Mesothelial cell of epicardium (in vitro differentiated cells): Measurements from ENCODE around the gene LOX. TPM values are rescaled to one million over a fixed set of nuclear protein-coding genes. Genes with fewer than 3 reads are reported as not detected.

Source experiments
- DNase-seq, 2 experiments: peaks; one replicate each; pipeline ENCODE4 v3.0.0; 2021; ENCODE audit warnings: low spot score in 2 of 2; ENCODE audit not compliant: unreplicated experiment in 2 of 2
- H3K27ac Mint-ChIP-seq: 2 replicates; pipeline ENCODE4 v1.8.0; 2021; ENCODE audit warnings: mixed read lengths
- H3K27me3 Mint-ChIP-seq: 2 replicates; pipeline ENCODE4 v1.8.0; 2021; ENCODE audit warnings: low read depth, mixed read lengths
- H3K36me3 Mint-ChIP-seq: 2 replicates; pipeline ENCODE4 v1.8.0; 2021; ENCODE audit warnings: mixed read lengths
- H3K4me1 Mint-ChIP-seq: 2 replicates; pipeline ENCODE4 v1.8.0; 2021; ENCODE audit warnings: mixed read lengths
- H3K4me3 Mint-ChIP-seq: 2 replicates; pipeline ENCODE4 v1.8.0; 2021; ENCODE audit warnings: mild to moderate bottlenecking, moderate library complexity, mixed read lengths
- H3K9me3 Mint-ChIP-seq: 2 replicates; pipeline ENCODE4 v1.8.0; 2021; ENCODE audit warnings: mixed read lengths
- total RNA-seq: library from RNA; stranded (reverse); gene quantifications from 3 replicates; pipeline ENCODE4 v1.2.1, GENCODE V29; 2021
- TF ChIP-seq, protein P1 (sequence below): fragments of 200-600 bp; sonication (generic); IDR thresholded peaks from one replicate; pipeline ENCODE4 v1.5.0; 2021; ENCODE audit warnings: antibody characterized with exemption; ENCODE audit not compliant: unreplicated experiment

Gene LOX, protein sequence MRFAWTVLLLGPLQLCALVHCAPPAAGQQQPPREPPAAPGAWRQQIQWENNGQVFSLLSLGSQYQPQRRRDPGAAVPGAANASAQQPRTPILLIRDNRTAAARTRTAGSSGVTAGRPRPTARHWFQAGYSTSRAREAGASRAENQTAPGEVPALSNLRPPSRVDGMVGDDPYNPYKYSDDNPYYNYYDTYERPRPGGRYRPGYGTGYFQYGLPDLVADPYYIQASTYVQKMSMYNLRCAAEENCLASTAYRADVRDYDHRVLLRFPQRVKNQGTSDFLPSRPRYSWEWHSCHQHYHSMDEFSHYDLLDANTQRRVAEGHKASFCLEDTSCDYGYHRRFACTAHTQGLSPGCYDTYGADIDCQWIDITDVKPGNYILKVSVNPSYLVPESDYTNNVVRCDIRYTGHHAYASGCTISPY
- 16.3 to 17.4 TPM (median 16.9 TPM) in 3 replicates for total RNA-seq

DNA sequence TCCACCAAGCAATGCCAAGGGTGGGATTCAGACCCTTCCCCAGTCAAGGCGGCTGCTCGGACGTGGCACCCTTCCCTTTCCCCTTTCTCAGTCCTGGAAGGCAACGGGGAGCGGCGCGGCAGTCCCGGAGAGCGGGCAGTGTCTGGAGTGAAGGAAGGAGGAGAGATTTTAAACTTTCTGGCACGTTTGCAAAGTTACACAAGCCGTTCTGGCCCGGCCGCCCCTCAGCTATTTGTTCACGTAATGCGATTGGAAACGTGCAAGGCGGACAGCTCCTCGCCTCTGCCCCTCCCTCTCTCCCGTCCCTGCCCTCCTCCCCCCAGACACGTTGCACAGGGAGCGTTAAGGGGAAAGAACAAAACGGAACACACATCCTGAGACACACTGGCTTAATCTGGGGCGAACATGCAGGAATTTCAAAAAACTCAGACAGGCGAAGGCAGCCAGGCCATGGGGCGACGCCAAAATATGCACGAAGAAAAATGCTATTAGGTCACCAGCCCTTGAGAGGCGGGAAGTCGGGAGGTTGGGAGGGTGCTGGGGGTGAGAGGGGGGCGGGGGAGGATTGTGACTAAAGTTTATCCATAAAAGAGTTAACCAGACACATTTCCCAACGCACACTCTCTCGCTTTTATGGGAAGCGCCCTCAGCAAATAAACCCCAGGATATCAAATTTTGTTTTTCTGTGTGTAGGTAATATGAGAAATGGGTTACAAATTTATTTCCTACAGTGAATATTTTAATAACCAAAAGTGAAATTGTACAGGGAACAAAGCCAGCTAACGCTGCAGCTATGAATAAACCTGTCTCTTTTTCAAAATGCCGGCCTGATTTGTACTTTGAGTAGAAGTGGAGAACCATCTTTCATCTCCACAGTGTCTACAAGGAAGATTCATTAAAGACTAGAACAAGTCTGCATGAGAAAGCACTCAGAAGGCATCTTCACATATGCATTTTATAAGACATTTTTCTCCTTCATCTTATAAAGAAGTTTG is at the start of gene LOX:
Gene LOX, minus strand, starts transcription at position 144 of the 995 bp plus-strand sequence. CDS start 274 bp downstream, outside the sequence.
- peaks cover 41% of the 10 kb centered on the region for H3K27me3 Mint-ChIP-seq
- H3K27ac Mint-ChIP-seq: peak within 1 kb of the TSS; percentile 80
- no peaks in the 10 kb centered on the region for H3K9me3 Mint-ChIP-seq
- peak within 1 kb of the TSS; percentile 79 for H3K4me3 Mint-ChIP-seq
- peaks cover 22% of the 10 kb centered on the region for H3K4me1 Mint-ChIP-seq
- TF ChIP-seq, protein P1, sequence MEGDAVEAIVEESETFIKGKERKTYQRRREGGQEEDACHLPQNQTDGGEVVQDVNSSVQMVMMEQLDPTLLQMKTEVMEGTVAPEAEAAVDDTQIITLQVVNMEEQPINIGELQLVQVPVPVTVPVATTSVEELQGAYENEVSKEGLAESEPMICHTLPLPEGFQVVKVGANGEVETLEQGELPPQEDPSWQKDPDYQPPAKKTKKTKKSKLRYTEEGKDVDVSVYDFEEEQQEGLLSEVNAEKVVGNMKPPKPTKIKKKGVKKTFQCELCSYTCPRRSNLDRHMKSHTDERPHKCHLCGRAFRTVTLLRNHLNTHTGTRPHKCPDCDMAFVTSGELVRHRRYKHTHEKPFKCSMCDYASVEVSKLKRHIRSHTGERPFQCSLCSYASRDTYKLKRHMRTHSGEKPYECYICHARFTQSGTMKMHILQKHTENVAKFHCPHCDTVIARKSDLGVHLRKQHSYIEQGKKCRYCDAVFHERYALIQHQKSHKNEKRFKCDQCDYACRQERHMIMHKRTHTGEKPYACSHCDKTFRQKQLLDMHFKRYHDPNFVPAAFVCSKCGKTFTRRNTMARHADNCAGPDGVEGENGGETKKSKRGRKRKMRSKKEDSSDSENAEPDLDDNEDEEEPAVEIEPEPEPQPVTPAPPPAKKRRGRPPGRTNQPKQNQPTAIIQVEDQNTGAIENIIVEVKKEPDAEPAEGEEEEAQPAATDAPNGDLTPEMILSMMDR: no peak
- H3K36me3 Mint-ChIP-seq: no peaks in the 10 kb centered on the region
- peak in 1 of 2 experiments; percentile 62 for DNase-seq

DNA sequence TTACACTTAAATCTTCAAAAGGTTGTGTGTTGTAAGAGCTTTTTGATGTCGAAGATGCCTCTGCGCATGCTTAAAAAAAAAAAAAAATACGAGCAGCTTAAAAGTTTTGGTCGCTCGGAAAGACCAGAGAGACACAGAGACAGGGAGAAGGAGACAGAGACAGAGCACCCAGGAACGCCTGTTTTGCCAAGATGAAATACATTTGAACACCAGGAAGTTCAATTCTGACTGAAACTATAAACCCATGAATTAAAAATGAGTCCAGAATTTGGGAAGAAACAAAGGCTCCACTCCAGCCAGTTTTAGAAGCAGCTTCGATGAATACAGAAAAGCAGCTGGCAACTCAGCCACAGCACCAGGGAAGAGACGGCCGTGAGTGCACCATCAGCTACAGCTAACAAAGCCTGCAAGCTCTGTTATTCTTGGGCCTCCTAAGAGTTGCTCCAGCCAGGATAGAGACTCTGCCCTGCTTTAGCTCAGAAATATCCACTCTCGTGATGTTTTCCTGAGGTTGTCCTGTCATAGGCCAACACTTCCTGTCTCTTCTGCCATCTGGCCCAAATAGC is 48.8 kb upstream of the LOX start:
- no peak for DNase-seq
- Mint-ChIP-seq H3K36me3 (no peaks in the 10 kb centered on the region), H3K27ac (peak overlapping the region; percentile 91), H3K4me1 (peaks cover 51% of the 10 kb centered on the region), H3K9me3 (no peaks in the 10 kb centered on the region), H3K27me3 (no peaks in the 10 kb centered on the region), H3K4me3 (peak overlapping the region; percentile 4)
- TF ChIP-seq, protein P1: no peak

DNA sequence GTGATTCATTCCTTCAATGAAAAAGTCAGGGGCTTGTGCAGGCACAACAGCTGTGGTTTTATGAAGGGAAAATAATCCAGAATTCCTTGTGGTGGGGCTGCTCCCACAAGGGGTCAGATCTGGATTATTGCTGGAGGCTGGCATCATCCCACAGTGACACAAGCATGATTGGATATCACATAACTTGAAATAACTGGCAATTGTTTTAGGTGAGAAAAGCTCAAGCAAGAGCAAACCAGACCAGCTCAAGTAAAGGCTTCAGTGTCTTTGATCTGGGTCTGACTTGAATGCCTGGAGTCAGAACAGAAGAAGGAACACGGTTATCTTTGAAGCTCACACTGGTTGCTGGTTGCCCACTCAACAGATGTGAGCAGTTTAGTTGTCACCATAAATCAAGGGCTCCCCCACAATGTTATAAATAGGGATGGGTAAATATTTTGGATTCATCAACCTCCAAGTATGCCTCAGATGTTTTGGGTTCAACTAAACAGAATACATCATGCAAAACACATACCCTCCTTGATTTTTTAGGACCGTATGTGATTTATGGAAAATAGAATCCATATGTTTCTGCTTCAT is 48.2 kb upstream of the LOX start:
- no peak overlapping the region for H3K4me3 Mint-ChIP-seq
- peaks cover 51% of the 10 kb centered on the region for H3K4me1 Mint-ChIP-seq
- no peaks in the 10 kb centered on the region for H3K36me3 Mint-ChIP-seq
- TF ChIP-seq, protein P1: no peak
- H3K9me3 Mint-ChIP-seq: no peaks in the 10 kb centered on the region
- H3K27ac Mint-ChIP-seq: peak overlapping the region; percentile 91
- peaks cover 1% of the 10 kb centered on the region for H3K27me3 Mint-ChIP-seq
- DNase-seq: no peak

DNA sequence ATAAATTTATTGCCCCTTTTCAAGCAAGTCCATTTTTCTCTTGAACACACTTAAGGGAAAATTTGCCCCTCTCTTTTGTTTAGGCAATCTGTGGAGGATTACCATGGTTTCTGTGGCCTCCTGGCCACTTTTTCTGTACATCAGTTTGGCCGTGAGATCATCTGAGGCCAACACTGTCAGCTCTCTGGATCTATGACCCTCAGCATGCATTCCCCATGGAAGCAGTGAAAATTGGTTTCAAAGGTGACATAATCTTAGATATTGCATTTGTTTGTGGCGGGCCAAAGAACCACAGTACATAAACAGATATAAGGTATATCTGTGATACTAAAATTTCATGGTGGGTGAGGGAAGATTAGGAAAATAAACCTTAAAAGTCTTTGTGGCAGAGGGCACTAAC is 46.7 kb upstream of the LOX start:
- Mint-ChIP-seq H3K9me3 (no peaks in the 10 kb centered on the region), H3K27ac (peak overlapping the region; percentile 53), H3K36me3 (no peaks in the 10 kb centered on the region), H3K27me3 (peaks cover 8% of the 10 kb centered on the region), H3K4me3 (no peak overlapping the region), H3K4me1 (peaks cover 51% of the 10 kb centered on the region)
- TF ChIP-seq, protein P1: no peak
- no peak for DNase-seq
